Fibroblast of skin of right biceps (primary cell): ENCODE measurements around the gene RABGAP1.
"Not testable (repeated sequence)": the region's sequence is repeated elsewhere in the genome, so short reads cannot be mapped to it uniquely, and the experiment has no call there.

Source experiments
- DNase-seq: peaks from one replicate; pipeline ENCODE4 v3.0.0-alpha.2; 2013

The RABGAP1 gene

DNA sequence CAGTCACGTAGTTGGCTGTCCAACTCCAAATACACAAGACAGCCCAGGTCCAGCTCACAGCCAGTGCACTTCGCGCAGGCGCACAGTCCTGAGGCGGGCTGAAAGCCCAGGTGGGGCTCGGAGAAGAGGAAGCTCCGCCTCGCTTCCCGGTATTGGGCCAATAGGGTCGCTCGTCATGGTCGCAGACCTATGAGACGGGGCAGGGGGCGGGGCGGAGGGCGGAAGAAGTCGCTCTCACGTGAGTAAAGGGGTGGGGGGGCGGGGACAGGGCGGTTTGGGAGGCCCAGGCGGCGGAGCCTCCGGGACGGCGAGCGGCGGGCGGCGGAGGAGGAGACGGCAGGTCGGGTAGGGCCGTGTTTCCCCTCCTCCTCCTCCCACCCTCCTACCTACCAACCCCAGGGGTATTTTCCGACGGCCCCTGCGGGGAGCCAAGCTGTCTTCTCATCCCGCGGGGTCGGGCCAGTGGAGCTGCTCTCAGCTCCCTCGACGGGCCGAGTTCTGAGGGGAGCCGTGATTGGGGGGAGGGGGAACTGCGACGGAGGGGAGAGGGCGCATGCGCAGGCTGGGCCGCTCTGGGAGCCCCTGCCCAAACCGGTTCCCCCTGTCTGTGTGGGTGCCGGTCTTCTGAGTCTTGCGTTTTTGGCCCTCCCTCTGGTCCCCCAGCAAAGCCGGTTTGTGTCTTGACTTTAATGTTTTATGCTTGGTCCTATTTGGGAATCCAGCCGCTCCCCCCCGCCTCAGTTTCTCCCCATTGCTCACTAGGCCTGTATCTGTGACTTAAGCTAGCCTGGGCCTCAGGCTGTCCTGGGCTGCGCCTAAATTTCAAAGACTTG, at the start of gene RABGAP1:
Gene RABGAP1, plus strand, starts transcription at position 272 of the 833 bp plus-strand sequence. CDS start 16,040 bp downstream, outside the sequence.
- DNase-seq = peak; percentile 98

DNA sequence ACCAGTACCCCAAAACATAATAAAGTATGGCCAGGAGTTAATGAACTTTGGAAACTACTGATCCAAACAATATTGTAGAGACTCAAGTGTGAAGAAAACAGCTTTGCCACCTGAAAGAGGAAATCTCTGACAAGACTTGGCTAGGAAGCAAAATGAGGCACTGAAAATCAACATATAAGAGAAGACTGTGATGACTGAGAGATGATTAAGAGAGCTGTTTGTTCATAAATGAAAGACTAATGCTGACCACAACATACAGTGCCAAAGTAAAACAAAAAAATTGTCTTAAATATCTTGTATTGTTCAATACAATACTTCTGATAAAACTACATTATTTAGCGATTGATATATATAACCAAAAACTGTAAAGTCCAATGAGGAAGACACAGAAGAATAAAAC, 42.9 kb upstream of the RABGAP1 start:
- DNase-seq = peak; percentile 2

DNA sequence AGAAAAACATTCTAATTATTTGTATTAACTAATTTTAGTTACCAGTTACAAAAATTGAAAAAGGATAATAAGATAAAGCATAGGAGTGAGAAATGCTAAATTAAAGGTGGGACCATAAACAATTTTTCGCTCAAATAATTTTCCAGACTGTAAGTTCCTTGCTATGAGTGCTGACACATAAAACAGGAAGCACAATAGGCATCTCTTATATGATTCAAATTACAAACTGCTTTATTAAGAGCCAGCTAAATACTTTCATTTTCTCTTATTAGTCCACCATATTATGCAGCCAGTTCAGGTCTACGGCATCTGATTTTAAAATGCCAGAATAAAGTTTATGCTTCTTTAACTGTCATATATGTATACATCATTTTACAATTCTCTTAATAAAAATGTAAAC, 40.0 kb upstream of the RABGAP1 start:
- no peak for DNase-seq

DNA sequence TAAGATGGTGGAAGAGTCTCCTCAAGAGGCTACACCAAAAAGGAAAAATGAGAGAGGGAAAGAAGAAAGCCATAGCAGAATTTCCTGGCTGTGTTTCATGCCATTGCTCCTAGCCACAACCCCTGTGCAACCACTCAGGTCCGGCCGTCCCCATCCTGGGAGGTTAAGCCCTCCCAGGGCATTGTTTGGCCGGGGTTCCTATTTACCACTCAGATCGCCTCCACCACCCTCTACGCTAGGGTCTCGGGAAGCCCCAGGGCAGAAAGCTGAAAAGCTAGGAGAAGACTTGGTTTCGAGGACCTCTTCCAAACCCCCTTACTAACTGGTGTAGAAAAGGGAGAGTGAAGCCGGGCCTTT, 36.4 kb upstream of the RABGAP1 start:
- DNase-seq = peak; percentile 12

DNA sequence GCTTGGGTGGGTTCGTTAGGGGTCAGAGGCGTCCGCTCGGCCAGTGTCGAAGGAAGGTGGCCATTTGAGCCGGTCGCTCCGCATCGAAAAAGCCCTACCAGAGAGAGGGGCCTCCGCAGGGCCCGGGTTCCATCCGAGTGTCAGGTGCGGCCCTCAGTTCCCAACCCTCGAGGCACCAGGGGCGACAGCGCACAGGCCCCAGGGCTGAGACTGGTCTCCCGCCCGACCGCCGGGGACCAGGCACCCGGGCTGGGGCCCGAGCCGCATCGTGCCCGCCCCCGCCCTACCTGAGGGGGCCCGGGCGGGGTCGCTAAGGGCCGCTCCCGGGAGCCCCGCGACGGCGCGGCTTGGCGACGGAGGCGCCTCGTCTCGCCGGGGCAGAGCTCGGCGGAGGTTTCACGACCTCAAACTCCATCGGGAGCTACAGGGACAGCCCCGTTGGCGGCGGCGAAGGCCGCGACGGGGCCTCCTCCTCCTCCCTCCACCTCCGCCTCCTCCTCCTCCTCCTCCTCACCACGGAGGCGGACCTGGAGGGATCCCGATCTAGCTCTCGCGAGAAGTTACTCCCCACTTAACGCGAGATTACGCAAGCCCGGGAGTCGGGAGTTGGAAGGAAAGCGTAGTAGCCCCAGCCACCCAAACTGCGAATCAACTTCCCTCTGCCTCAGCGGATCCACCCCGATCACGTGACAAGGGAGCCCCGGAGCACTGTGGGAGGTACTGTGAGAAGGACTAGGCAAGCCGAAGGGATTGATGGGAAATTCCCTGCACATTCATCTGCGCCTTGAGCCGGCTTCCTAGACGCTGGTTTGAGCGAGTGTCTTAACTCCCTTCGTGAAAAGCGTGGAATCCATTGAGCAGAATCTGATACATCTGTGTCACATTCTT, 35.8 kb upstream of the RABGAP1 start, which contains the start of gene RC3H2:
Gene RC3H2, minus strand, starts transcription at position 537 of the 888 bp plus-strand sequence. CDS start 7,850 bp downstream, outside the sequence.
- DNase-seq = peak; percentile 100

DNA sequence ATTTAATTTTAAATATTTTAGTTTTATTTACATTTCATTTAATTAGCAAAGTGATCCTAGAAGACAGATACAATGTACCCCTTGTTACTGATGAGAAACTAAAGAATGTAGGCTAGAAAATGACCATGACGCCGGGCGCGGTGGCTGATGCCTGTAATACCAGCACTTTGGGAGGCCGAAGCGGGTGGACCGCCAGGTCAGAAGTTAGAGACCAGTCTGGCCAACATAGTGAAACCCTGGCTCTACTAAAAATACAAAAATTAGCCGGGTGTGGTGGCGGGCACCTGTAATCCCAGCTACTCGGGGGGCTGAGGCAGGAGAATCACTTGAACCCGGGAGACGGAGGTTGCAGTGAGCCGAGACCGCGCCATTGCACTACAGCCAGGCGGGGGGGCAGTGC, 34.7 kb upstream of the RABGAP1 start:
- DNase-seq = not testable (repeated sequence)

DNA sequence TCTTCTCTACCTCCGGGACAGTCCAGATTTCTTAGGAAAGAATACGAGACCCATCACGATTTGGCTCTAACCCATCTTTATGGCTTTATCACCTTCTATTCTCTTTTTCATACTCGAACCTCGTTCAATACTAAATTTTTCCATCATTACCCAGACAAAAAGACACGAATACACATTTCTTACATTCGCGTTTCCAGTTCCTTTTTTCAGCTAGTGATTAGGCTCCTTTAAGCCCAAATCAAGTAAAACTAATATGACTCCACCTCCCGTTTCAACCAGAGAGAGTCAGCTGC, 28.2 kb upstream of the RABGAP1 start:
- no peak for DNase-seq

DNA sequence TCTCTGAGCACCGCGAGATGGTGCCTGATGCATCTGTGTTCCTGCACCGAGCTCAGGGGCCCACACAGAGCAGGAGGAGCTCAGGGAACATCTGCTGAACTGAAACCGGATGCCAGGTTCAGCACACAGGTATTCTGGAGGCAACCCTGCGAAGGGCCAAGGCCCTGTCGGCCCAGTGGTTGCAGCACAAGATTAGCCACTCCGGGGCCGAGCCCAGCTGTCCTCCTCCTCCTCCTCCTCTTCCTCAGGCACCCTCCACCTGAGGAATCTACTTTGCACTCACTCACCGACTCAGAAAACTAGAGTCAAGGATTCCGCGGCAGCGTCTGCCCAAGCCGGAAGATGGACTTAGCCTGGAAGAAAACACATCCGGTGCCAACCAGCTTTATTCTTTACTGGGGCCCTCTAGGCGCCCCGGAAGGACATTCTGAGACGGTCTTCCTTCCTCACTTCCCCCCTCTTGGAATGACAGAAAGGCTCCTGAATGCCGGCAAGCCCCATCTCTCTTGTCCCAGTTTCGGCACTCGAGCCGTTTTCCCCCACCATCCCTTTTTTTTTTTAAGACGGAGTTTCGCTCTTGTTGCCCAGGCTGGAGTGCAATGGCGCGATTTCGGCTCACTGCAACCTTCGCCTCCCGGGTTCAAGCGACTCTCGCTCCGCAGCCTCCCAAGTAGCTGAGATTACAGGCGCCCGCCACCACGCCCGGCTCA, 27.7 kb upstream of the RABGAP1 start, which contains the start of gene ZBTB6:
Gene ZBTB6, minus strand, starts transcription at position 360 of the 710 bp plus-strand sequence. CDS start 1,251 bp downstream, outside the sequence.
- peak; percentile 88 for DNase-seq

DNA sequence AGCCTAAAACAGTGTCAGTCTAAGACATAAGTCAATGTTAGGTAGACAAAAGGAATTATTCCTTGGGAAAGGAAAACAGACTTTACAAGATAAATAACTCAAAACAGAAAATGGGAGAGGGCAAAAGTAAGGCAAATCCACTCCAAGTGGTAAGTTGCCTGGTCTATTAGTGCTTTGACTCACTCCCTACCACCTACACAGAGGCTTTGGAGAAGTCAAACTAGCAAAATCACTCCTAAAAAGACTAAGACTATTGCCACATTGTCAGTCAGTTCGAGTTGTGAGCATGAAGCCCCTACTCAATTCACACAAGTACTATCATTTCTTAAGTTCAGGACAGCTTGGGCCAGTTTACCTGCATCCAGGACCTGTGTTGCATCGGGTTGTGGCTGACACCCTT, 22.5 kb upstream of the RABGAP1 start:
- DNase-seq = no peak

DNA sequence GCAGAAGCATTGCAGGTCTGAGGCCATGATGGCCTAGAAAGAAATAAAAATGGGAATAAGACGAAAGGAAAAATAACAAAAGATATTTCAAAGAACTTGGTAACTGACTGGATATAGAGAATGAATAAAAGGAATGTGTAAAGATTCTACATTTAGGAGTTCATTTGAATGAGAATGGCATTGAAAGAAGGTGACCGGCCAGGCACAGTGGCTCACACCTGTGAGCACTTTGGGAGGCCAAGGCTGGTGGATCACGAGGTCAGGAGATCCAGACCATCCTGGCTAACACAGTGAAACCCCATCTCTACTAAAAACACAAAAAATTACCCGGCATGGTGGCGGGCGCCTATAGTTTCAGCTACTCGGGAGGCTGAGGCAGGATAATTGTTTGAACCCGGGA, 18.1 kb upstream of the RABGAP1 start:
- DNase-seq = no peak

DNA sequence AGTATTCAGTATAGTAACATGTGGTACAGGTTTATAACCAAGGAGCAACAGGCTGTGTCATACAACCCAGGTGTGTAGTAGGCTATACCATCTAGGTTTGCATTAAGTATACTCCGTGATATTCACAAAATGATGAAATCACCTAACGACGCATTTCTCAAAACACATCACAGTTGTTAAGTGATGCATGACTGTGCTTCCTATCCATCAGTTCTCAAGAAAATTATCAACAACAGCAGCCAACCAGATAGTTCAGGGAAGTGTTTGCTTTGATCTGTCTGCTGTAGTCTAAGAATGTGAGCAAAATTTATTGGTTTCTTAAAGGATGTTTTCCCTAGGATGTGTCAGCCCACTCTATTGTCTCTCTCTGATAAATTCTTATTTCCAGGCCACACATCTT, 16.9 kb upstream of the RABGAP1 start:
- DNase-seq = no peak

DNA sequence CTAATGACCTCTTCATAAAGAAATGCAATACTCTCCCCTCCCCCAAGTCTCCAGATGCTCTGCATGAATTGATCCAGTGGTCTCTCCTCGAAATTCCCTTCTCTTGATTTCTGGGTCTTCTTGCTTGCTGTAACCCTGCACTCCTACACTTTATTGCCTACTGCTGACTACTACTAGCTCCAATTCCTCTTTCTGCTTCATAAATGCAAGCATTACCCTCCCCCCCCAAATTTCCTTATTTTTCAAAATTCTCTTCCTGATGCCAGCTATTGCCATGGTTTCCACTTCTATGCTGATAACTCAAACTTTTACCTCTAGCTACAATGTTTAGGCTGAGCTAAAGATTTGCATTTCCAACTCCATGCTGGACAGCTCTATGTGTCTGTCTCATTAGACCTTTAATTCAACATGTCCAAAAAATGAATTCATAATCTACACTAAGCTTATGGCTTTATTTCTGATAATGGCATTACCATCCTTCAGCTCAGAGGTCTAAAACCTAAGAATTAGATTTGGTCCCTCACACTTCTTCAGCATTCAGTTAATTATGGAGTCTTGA, 10.9 kb upstream of the RABGAP1 start:
- no peak for DNase-seq

DNA sequence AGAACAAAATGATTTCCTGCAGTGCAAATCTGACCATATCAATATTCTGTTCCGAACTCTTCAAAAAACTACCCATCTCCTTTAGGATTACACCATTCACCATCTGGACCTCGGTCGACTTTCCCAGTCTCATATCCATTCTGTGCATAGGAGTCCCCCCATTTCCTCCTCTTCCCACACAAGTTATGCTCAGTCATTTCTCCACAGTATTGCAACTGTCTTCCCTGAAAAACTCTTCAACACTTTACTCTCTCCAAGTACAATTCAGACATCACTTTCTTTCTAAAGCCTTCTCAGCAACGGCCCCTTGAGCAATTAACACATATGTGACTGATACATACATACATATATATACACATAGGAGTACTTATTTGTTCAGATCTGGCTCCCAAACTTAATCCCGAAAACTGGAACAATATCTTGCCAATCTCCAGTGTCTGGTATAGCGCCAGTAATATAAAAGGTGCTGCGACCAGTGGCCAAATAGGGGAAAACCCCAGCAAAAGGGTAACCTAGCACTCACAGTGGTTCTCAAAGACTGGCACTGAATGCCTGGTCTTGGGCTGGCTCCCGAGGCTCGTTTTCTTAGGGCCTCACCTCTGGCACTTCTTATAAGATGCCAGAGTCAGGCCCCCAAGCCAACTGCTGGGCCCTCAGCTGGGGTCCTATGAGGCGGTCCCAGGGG, 10.1 kb upstream of the RABGAP1 start:
- DNase-seq = no peak

DNA sequence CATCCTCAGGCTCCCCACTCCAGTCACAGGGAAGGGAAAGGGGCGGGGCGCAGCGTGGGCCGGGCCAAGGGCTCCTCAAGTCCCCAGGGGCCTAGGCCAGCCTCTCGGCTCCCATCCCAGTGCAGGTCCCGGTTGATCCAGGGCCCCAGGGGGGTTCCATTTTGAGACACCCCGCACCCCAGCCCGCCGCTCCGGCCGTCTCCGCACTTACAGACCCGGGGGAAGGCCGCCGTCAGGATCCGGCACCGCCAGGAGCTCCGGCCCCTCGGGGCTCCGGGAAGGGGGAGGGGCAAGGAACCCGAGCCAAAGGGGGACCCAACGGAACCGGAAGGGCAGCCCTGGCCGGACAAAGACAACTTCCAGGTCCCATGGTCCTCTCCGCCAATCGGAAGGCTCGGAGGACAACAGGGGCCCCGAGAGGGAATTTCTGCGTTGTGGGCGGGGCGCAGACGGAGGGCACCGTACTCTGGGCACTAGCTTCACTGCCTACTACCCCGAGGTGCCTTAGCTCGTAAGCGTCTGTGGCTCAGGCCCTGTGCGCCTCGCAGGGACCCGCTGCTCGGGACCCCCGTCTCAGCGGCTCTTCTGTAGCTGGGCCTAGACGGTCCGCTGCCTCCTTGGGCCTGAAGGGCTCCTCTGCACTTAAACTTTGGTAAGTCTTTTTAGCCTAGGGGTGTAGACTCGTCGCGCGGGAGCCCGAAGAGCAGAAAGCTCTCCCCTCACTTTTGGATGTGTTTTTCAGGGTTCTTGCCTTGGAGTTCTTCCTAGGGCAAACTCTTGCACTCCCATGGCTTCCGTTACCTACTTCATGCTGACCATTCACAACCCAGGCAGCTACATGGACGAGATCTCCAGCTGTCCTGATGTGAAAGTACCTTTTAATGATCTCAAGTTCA, 9.3 kb upstream of the RABGAP1 start, which contains the start of gene ZBTB26:
Gene ZBTB26, minus strand, starts transcription at position 287 of the 896 bp plus-strand sequence. CDS start 11,578 bp downstream, outside the sequence.
- peak; percentile 92 for DNase-seq

DNA sequence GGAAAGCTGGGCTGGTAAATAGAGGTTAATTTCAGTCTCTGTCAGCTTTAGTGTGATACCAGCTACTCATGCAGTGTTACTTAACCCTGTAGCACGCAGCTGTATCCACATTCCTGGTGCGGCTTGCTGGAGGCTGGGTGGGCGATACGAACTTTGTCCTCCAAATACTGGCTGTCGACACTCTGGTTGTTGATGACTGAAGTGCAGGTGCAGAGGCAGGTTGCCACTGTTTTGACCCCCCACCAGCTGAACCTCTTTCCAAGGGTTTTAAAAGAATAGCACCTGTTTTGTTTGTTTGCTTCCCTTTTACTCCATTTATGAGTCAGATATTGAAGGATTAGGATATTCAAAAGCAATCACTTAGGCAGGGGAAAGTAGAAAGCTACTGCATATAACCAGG, 4.4 kb upstream of the RABGAP1 start:
- DNase-seq = no peak

DNA sequence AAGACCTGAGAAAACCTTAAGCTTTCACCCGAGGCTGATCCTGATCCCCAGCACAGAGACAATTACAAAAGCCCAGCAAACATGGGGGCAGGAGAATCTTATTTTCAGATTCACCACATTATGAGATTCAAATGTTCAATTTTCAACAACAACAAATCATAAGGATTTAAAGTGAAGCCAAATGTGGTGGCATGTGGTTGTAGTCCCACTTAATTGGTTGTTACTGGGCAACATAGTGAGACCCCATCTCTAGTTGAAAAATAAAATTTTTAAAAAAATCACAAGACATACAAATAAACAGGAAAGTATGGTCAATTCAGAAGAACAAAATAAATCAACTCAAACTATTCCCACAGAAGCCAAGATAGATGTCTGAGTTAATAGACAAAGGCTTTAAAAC, 3.9 kb upstream of the RABGAP1 start:
- DNase-seq = no peak

DNA sequence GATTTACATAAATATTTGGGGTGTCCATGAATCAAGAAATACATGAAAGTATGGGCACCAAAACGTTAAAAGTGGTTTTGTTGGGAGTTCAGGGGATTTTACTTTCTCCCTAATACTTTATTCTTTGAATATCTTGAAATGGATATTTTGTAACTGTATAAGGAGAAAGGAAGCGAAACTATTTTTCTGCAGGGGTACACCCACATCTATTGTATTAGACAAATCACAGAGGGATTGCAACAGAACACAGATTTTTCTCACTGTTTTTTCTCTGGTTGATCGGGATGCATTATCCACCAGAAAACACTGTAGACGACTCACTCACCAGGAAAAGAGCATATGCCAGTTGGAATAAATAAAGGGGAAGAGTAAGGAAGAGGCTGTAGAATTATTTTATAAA, 1.2 kb upstream of the RABGAP1 start:
- DNase-seq = no peak

DNA sequence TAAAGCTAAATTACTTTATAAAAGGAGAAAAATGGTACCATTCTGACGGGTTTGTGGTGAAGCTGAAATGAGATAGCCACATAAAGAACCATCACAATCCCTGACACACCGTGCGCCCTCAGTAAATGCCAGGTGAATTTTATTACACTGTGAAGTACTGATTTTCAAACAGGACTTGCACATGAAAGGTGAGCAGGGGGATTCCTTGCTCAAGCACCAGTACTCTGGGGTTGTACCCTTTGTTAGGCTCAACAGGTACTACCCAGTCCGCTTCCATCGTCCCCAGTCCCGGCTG, 419 bp upstream of the RABGAP1 start:
- DNase-seq = no peak

DNA sequence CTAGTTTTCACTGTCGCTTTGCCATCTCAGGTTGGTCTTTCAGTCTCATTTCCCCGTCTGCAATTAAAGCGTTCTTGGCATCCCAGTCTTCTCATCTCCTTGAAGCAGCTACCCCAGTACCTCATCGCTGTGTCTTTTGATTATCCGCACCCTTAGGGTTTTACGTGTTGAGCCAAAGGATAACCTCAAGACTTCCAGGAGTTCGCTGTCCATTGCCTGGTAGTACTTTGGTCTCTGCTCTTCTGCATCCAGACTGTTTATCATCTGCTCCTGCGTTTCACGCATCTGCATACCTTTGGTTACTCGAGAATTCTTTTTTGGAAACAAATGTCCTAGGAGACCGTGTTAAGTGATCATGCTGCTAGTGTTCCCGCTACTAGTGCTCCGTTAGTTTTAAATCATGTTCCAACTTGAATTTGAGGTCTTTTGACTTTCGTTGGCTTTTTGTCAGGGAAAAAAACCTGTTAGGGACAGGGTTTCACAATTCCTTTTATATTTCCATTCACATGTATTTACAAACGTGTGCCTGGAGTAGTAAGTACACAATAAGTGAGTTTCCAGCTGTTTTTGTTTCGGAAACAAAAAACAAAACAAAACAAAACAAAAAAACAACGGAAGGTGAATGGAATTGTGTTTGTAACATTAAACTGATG, 888 bp downstream of the RABGAP1 start:
- peak; percentile 49 for DNase-seq
